AG10803 (cell line): ENCODE measurements around the gene NBDY.

Source experiments
- DNase-seq: peaks from one replicate; pipeline ENCODE4 v3.0.0; 2010; ENCODE audit warnings: low read depth
- H3K4me3 ChIP-seq: 2 replicates; pipeline ENCODE4 v1.5.1; 2011; ENCODE audit warnings: mild to moderate bottlenecking, low read length, control low read depth
- TF ChIP-seq, protein P1 (sequence below): conservative IDR thresholded peaks from 2 replicates; pipeline ENCODE4 v1.5.1; 2011; ENCODE audit warnings: mild to moderate bottlenecking, low read length, control low read depth, inconsistent platforms

Gene NBDY

DNA sequence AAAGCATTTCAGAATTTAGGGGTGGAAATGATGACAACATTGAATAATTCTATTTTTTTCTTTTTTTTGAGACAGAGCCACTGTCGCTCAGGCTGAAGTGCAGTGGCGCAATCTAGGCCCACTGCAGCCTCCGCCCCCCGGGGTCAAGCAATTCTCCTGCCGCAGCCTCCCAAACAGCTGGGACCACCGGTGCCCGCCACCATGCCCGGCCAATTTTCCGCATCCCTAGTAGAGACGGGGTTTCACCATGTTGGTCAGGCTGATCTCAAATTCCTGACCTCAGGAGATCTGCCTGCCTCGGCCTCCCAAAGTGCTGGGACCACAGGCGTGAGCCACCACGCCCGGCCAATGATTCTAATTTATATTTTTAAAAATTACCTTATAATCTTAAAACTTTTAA is 7.2 kb downstream of the NBDY start:
- TF ChIP-seq, protein P1, sequence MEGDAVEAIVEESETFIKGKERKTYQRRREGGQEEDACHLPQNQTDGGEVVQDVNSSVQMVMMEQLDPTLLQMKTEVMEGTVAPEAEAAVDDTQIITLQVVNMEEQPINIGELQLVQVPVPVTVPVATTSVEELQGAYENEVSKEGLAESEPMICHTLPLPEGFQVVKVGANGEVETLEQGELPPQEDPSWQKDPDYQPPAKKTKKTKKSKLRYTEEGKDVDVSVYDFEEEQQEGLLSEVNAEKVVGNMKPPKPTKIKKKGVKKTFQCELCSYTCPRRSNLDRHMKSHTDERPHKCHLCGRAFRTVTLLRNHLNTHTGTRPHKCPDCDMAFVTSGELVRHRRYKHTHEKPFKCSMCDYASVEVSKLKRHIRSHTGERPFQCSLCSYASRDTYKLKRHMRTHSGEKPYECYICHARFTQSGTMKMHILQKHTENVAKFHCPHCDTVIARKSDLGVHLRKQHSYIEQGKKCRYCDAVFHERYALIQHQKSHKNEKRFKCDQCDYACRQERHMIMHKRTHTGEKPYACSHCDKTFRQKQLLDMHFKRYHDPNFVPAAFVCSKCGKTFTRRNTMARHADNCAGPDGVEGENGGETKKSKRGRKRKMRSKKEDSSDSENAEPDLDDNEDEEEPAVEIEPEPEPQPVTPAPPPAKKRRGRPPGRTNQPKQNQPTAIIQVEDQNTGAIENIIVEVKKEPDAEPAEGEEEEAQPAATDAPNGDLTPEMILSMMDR = no peak
- no peak for DNase-seq
- no peak overlapping the region for H3K4me3 ChIP-seq

DNA sequence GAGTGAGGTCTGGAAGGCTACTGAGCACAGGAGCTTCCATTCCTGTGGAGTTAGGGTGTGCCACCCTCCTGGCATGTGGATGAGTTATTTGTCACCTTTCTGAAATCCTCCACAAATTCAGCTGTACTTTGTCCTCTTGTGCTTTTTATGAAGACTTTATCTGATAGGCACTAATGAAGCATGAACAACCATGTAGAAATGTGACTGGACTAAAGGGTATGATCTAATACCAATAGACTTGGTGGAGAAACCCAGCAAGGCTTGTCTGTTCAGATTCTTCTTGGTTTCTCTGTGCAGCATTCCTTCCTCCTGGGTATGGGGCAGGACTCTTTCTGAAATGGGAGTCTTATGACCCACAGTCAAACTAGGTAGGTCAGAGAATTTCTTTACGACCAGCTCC is 9.6 kb downstream of the NBDY start:
- H3K4me3 ChIP-seq = no peak overlapping the region
- DNase-seq = no peak
- TF ChIP-seq, protein P1 = no peak

DNA sequence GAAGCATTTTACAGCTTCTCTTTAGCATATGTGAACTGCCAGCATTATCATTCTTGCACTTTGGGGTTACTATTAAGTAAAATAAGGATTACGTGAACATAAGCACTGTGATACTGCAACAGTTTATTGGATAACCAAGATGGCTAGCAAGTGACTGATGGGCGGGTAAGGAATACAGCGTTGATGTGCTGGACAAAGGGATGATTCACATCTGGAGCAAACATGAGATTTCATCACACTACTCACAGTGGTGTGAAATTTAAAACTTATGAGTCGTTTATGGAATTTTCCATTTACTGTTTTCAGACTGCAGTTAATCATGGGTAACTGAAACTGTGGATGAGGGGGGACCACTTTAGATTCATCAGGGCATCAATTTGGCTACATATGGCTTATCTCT is 16.0 kb downstream of the NBDY start:
- TF ChIP-seq, protein P1 = no peak
- peak; percentile 75 for DNase-seq
- H3K4me3 ChIP-seq = no peak overlapping the region

DNA sequence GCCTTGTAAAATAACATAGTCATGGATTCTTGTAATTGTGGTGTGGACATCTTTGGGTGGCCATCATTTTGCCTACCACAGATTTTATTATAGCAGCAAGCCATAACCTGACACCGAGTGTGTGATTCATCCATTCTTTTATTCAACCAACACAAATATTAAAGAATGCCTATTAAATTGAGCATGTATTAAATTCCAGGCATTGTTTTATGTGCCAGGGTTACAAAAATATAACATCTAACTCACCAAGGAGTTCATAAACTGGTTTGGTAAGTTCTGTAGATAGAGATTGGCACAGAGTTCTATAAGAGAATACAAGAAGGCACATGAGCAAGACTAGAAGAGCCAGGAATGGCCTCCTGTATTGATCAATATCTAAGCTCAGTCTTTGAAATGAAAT is 18.0 kb downstream of the NBDY start:
- TF ChIP-seq, protein P1 = no peak
- DNase-seq = no peak
- H3K4me3 ChIP-seq = no peak overlapping the region

DNA sequence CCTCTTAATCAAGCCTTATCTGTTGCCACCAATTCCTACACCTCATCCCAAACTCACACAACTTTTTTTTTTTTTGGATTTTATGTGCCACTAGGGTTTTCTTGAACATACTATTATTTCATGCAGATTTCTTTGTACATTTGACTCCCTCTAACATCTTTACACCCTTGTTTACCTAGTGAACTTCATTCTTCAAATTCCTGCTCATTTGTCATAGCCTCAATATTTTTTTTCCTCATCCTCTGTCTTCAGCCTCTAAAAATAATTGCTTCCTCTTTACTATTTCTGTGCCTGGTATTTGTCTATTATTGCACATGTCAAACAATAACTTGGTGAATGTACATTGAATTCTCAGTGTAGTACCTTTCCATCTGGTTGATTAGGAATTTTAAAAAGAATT is 22.0 kb downstream of the NBDY start:
- TF ChIP-seq, protein P1 = no peak
- DNase-seq = peak; percentile 29
- H3K4me3 ChIP-seq = no peak overlapping the region

DNA sequence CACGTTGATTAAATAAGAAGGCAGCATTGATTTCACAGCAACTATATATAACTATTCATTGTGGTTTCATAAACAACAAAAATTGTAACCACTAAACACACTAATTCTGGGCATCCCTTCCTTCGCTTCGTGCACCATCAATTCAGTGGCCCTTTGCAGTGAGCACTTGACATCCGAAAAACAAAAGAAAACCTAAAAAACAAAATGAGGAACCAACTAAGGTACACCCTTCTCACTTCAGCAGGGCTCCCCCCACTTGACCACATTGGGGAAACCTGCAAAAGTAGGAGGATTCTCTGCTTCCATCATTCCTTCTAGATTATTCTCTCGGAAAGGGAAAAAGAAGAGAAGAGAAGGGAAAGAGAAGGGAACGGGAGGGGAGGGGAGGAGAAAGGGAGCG is 28.3 kb downstream of the NBDY start:
- no peak overlapping the region for H3K4me3 ChIP-seq
- DNase-seq = no peak
- TF ChIP-seq, protein P1 = no peak

DNA sequence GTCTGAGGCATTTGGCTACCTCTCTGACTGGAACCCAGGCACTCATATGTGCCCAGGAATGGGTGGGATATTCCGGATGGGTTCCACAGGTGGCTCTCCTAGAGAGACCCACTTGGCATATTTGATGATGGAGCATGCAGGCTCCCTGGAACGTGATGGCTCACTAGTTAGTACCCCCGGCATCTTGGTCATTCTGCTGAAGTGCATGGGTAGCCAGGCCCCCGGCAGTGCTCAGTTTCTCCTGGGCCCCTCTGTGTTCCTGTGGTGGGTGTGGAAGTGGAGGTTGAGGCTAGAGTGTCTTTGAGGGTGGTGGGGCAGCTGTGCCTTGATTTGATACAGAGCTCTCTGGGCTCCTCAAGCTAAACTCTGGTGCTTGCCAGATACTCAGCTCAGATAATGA is 29.4 kb downstream of the NBDY start:
- DNase-seq = no peak
- H3K4me3 ChIP-seq = no peak overlapping the region
- TF ChIP-seq, protein P1 = no peak
